ENCODE results near the gene NEDD4L.

DNA sequence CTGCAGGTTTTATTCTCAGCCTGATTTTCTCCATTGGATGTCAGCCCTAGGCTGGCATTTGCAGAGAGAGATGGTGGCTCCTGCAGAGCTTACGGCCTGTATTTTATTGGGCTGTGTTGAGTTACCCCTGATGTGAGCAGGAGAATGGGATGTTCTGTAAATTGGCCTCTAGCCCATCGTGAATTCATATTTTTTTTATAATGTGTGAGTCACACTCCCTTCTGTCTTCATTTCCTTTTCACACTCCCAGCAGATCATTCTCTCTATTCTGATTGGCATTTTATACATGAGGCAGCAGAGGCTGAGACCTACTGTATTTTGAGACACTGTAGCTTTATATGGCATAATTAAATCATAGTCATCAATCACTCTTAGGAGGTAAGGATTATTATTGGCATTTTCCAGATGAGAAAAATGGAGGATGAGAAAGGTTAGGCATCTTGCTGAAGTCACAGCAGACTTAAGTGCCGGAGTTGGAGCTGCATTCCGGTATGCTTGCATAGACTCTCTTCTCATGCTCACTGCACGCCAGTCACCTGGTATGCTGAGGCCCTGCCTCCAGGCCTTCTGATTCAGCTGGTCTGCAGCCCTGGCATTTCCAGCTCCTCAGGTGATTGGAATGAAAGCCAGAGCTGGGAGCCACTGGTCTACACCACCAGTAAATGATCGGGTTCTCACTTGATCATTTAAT lies 142.4 kb downstream of the NEDD4L start:
- TF ChIP-seq, protein P1, sequence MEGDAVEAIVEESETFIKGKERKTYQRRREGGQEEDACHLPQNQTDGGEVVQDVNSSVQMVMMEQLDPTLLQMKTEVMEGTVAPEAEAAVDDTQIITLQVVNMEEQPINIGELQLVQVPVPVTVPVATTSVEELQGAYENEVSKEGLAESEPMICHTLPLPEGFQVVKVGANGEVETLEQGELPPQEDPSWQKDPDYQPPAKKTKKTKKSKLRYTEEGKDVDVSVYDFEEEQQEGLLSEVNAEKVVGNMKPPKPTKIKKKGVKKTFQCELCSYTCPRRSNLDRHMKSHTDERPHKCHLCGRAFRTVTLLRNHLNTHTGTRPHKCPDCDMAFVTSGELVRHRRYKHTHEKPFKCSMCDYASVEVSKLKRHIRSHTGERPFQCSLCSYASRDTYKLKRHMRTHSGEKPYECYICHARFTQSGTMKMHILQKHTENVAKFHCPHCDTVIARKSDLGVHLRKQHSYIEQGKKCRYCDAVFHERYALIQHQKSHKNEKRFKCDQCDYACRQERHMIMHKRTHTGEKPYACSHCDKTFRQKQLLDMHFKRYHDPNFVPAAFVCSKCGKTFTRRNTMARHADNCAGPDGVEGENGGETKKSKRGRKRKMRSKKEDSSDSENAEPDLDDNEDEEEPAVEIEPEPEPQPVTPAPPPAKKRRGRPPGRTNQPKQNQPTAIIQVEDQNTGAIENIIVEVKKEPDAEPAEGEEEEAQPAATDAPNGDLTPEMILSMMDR (conservative IDR thresholded peaks at IDR 0.05; ENCODE audit: low read length): no peak
- TF ChIP-seq EZH2phosphoT487 (IDR thresholded peaks at IDR 0.05; ENCODE audit: borderline replicate concordance, low read depth, low read length): no peak

Data from OCI-LY7 (cell line).